NCI-H345 treated with DMSO at 0.1 percent for 48 hours (cell line): ENCODE data around the gene PTPMT1.
"Not testable (repeated sequence)": the region's sequence is repeated elsewhere in the genome, so short reads cannot be mapped to it uniquely, and the experiment has no call there.

Experiments used
- DNase-seq: peaks from one replicate; lab custom pipeline; 2025; ENCODE audit not compliant: unreplicated experiment; lab: John Stamatoyannopoulos, UW

The PTPMT1 gene

DNA sequence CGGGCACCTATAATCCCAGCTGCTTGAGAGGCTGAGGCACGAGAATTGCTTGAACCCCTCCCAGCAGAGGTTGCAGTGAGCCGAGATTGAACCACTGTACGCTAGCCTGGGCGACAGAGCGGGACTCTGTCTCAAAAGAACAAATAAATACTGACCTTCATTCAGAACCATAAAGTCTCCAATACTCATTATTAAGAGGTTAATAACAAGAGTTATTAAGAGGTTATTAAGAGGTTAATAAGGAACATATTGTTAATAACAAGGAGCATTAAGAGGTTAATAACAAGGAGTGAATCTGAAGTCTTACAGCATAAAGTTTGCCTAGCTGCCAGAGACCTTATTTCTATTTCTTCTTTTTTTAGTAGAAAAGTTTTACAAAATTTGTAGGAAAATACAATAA lies 20.1 kb upstream of the PTPMT1 start:
- no peak for DNase-seq

GRCh38 chr11:47546274-47546673 lies 19.1 kb upstream of the PTPMT1 start:
- not testable (repeated sequence) for DNase-seq

GRCh38 chr11:47550288-47551047 lies 14.9 kb upstream of the PTPMT1 start:
- DNase-seq: no peak

DNA sequence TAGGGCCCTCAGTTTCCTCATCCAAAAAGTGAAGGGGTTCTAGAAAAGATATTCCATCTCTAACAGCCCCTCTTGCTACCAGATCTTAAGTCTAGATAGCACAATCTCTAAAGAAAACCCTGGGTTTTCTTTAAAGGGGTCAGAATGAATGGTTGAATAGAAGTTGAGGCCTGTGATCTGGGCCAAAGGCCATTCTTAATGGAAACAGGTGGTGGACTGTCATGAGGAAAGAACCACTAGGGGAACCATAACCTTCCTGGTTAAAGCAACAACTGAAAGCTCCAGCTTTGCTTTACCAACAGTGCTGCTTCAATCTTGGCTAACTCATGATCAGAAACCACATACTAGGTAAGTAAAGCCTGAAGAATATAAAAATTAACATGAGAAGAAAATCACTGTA lies 14.3 kb upstream of the PTPMT1 start:
- DNase-seq: no peak

GRCh38 chr11:47552056-47552565 lies 13.3 kb upstream of the PTPMT1 start:
- no peak for DNase-seq

GRCh38 chr11:47552566-47553405 lies 12.6 kb upstream of the PTPMT1 start, which contains the start of gene CELF1:
Gene CELF1, minus strand, starts transcription at chr11:47553132. Its CDS starts 53,609 bp downstream, at chr11:47499523.
- peak; percentile 97 for DNase-seq

DNA sequence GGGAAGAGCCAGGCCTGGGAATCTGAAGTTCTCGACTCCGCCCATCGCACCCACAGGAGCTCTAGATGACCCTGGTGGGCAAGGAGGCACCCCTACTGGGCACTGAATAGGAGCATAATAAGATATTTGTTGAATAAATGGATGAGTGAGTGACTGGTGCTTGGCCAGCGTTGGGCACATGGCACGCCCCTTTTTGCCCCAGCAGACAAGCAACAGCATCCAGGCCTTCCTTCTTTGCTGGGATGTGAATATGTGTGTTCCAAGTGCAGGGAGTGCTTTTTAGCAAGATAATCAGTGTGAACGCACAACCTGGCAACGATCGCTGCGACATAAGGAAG lies 12.0 kb upstream of the PTPMT1 start:
- no peak for DNase-seq

- not testable (repeated sequence) for DNase-seq
These were observed 8.4 kb upstream of the PTPMT1 start for GRCh38 chr11:47557004-47557403.

GRCh38 chr11:47558695-47559094 lies 6.7 kb upstream of the PTPMT1 start:
- DNase-seq: no peak

DNA sequence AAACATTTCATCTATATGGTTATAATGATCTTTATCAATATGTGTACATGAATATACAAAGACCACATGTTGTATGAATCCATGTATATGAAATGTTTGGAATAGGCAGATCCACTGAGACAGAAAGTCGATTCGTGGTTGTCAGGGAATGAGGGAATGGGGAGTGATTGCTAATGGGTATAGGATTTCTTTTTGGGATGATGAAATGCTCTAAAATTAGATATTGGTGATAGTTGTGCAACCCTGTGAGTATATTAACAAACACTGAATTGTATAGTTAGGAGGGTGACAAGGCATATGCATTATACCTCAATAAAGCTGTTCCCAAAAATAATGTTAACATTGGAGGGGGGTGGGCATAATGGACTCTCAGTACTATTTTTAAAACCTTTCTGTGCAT lies 5.0 kb upstream of the PTPMT1 start:
- no peak for DNase-seq

DNA sequence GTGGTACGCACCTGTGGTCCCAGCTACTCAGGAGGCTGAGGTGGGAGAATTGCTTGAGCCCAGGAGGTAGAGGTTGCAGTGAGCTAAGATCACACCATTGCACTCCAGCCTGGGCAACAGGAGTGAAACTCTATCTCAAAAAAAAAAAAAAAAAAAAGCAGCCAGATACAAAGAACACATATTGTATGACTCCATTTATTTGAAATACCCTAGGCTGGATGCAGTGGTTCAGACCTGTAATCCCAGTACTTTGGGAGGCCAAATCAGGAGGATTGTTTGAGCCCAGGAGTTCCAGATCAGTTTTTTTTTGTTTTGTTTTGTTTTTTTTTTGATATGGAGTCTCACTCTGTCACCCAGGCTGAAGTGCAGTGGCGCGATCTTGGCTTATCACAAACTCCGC lies 3.0 kb upstream of the PTPMT1 start:
- DNase-seq: not testable (repeated sequence)

- DNase-seq: not testable (repeated sequence)
These were observed 1.0 kb upstream of the PTPMT1 start for GRCh38 chr11:47564366-47564765.

DNA sequence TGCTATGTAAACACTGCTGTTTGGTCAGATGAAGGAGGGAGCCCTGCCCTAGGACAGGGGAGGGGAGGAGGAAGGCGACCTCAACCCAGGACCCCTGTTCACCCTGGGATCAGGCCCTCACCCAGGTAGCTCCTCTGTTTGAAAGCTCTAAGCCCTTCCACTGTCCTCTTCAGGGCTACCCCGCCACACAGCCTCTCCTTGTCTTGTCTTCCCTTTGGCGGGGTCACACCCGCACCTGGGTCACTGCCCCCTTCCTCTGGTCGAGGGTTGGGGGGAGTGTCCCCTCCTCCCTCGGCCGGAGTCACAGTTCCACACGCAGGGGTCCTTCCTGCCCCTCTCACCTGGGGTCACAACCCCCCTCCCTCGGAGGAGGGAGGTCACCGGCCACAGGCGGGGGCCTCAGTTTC lies 463 bp upstream of the PTPMT1 start:
- no peak for DNase-seq

- DNase-seq: no peak
These were observed 825 bp downstream of the PTPMT1 start for GRCh38 chr11:47566149-47566698.

DNA sequence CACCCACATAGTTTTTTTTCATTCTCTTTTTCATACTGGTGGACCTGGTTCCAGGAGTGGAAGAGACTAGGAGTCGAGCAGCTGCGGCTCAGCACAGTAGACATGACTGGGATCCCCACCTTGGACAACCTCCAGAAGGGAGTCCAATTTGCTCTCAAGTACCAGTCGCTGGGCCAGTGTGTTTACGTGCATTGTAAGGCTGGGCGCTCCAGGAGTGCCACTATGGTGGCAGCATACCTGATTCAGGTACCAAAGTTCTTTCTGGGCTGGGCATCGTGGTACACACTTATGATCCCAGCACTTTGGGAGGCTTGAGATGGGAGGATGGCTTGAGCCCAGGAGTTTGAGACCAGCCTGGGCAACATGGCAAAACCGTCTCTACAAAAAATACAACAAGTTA lies 4.2 kb downstream of the PTPMT1 start:
- no peak for DNase-seq

- no peak for DNase-seq
These were observed 5.4 kb downstream of the PTPMT1 start for GRCh38 chr11:47570651-47571356.

DNA sequence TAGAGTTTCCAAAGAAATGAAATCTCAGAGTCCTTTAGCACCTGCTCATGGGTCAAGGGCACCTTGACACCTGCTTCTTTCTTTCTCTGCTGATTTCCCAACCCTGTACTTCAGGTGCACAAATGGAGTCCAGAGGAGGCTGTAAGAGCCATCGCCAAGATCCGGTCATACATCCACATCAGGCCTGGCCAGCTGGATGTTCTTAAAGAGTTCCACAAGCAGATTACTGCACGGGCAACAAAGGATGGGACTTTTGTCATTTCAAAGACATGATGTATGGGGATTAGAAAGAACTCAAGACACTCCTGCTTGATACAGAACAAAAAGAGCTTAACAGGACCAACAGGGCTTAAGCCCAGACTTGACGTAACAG lies 5.9 kb downstream of the PTPMT1 start:
- no peak for DNase-seq

GRCh38 chr11:47571895-47572294 lies 6.5 kb downstream of the PTPMT1 start:
- DNase-seq: no peak

DNA sequence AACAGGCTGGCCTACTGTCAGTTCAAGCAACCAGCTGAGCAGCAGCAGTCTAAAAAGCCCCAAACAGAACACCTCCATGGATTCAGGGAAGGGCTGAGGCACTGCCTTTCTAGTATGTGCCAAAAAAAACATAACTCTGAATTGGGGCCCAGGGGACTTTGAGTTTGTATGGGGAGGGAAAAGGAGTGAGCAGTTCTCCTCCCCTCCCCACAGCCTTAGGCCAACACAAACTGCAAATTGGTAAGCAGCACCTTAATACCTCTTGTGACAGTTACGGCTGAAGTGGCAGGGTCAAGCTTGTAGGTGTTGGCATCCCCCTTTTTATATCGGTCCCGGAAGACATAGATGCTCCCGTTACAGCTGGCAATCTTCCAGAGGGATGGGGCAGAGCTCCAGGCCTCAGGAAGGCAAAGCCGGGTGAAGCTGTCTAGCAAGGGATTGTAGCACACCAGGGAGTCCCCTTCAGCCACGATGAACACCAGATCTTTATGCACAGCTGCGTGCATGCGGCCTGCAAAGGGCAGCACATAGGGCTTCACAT lies 7.4 kb downstream of the PTPMT1 start:
- no peak for DNase-seq

GRCh38 chr11:47573321-47573720 lies 7.9 kb downstream of the PTPMT1 start:
- DNase-seq: no peak

GRCh38 chr11:47577460-47578041 lies 12.2 kb downstream of the PTPMT1 start:
- DNase-seq: no peak
